Forelimb muscle (tissue), 1 donor: ENCODE results near the gene ARHGEF25. TPM values are rescaled to one million over a fixed set of nuclear protein-coding genes. Genes with fewer than 3 reads are reported as not detected.
"Not testable (repeated sequence)": the region's sequence is repeated elsewhere in the genome, so short reads cannot be mapped to it uniquely, and the experiment has no call there.

Experiments used
- DNase-seq: peaks from one replicate; pipeline ENCODE4 v3.0.0-alpha.2; 2013; ENCODE audit warnings: low read depth
- polyA plus RNA-seq: library from polyadenylated mRNA; unstranded; fragments of 120-200 nt; gene quantifications from one replicate; pipeline ENCODE4 v1.2.1, GENCODE V29; 2013; ENCODE audit not compliant: insufficient read length

The ARHGEF25 gene
- polyA plus RNA-seq, 1 donor: 25.4 TPM

GRCh38 chr12:57585156-57585555 lies 26.1 kb upstream of the ARHGEF25 start:
- no peak for DNase-seq

DNA sequence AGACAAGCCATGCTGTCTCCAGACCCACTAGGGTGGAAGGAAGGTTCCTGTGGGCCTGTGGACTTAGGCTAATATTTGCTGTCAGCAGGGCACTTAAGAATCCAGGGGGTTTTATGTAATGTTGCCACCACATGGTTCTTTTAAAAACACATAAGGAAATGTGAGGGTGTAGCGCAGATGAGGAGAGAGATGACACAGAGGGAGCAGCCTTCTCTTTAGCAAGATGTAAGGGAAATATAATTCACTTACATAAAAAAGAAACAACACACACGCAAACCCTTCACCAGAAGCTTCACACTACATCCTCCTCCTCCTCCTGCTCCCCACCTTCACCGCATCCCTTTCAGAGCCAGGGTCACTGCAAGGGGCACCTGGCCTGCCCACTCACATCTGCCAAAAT lies 25.1 kb upstream of the ARHGEF25 start:
- DNase-seq: no peak

- DNase-seq: no peak
These were observed 24.3 kb upstream of the ARHGEF25 start for GRCh38 chr12:57586832-57587429.

DNA sequence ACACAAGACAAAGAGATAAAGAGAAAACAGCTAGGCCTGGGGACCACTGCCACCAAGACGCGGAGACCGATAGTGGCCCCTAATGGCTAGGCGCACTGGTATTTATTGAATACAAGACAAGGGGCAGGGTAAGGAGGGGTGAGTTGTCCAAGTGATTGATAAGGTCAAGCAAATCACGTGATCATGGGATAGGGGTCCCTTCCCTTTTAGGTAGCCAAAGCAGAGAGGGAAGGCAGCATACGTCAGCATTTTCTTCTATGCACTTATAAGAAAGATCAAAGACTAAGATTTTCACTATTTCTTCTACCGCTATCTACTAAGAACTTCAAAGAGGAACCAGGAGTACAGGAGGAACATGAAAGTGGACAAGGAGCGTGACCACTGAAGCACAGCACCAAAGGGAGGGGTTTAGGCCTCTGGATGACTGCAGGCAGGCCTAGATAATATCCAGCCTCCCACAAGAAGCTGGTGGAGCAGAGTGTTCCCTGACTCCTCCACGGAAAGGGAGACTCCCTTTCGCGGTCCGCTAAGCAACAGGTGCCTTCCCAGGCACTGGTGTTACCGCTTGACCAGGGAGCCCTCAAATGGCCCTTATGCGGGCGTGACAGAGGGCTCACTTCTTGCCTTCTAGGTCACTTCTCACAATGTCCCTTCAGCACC lies 22.2 kb upstream of the ARHGEF25 start:
- not testable (repeated sequence) for DNase-seq

- DNase-seq: no peak
These were observed 20.8 kb upstream of the ARHGEF25 start for GRCh38 chr12:57590479-57590863.

- no peak for DNase-seq
These were observed 20.1 kb upstream of the ARHGEF25 start, which contains the start of gene PIP4K2C for GRCh38 chr12:57590864-57591781. Gene PIP4K2C, plus strand, starts transcription at chr12:57591192. Its CDS starts 98 bp downstream, at chr12:57591290.

GRCh38 chr12:57591782-57592325 lies 19.4 kb upstream of the ARHGEF25 start:
- DNase-seq: no peak

DNA sequence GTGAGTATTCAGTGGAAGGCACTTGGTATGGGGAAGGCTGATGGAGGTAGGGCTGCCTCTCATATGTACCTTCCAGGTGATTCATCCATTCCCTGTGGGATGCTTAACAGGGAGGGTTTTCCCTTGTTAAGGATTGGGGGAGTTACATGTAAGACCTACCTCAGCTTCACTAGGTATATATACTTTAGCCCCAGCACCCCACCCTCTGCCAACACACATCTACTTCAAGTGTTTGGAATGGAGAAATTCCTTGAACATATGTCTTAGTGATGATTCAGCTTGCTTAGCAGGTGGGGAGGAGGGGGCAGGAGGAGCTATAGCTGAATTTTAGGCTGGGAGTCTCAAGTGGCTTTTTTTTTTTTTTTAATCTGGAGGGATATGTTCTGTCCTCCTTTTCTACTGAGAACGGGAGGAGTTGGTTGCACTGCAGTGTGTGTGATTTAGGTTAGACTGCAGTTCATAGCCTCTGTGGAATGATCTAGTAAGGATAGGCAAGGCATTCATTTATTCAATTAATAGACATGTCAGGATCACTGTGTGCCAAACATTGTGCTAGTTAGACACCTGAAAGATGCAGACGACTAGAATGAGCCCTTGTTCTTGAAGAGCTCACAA lies 18.6 kb upstream of the ARHGEF25 start:
- no peak for DNase-seq

DNA sequence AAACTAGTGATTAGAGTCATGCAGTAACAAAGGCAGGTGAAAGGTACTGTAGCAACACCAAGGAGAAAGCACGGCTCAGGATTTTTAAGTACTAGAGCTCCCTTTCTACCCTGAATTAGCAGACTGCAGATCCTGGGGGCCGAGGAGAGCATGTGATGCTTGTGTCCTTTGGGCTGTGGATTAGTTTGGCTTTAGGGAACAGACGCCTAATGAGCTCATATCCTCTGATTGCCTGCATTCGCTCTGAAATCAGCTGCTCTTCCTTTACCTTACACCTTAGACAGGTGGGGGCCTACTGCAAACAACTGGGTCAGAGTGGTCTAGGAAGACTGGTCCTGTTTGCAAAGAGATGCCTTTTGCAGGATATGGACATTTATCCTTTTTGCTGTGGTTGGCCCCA lies 18.0 kb upstream of the ARHGEF25 start:
- DNase-seq: no peak

DNA sequence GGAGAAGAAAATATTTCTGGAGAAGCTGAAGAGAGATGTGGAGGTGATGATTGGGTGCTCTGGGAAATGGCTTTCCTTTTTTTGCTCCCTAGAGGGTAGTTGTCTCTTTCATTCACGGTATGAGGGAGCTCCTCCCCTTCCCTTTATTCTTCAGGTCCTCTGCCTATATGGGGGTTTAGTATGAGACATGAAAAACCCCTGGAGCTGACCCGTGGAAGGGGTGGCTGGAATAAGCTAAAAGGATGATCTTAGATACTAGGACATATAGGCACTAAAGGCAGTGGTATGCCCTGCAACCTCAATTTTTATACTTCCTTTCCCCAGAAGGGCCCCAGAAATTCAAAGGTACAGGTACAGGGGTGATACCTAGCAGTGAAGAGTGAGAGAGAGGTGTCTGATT lies 10.8 kb upstream of the ARHGEF25 start:
- DNase-seq: no peak

DNA sequence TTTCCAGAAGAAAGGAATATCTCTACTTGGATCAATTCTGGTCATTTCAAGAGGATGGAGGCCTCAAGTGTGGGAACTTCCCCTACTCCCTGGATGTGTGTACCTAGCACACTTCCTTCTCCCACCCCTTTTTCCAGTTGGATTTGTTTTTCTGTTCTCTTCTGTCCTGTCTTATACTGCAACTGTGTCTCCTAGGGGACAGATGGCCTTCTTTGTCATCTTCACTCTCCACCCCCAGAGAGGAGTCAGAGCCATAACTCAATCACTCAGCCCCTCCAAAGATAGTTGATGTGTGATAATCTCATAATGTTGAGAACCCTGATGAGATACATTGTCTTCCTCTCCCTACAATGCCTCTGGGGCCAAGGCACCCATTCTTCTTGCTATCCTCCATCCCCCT lies 8.7 kb upstream of the ARHGEF25 start:
- no peak for DNase-seq

- DNase-seq: no peak
These were observed 7.9 kb upstream of the ARHGEF25 start for GRCh38 chr12:57603324-57603723.

DNA sequence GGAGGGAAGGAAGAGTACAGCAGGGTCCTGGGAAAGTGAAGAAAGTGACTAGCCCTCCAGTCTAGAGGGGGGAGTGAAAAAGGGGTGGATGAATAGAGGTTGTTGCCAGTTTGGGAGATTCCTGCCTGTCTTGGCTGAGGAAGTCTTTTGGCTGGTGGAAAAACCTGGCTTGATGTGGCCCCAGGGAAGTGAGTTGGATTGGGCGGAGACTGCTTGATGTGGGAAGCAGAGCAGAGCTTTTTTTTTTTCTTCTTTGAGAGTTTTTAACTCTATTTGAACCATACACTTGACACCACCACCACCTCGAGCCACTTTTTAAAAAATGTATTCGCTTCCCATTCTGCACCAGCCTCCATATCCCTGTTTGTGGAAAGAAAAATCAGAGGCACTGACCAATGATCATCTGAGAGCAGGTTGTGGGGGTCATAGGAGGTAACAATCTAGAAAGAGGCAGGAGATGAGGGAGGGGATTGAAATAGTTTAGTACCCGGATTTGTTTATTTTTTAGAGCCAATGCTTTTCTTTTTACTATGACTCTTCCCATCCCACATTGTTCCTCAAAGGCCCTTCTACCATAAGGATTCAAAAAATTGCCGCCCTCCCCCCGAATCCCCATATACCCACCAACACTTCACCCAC lies 7.3 kb upstream of the ARHGEF25 start:
- DNase-seq: no peak

DNA sequence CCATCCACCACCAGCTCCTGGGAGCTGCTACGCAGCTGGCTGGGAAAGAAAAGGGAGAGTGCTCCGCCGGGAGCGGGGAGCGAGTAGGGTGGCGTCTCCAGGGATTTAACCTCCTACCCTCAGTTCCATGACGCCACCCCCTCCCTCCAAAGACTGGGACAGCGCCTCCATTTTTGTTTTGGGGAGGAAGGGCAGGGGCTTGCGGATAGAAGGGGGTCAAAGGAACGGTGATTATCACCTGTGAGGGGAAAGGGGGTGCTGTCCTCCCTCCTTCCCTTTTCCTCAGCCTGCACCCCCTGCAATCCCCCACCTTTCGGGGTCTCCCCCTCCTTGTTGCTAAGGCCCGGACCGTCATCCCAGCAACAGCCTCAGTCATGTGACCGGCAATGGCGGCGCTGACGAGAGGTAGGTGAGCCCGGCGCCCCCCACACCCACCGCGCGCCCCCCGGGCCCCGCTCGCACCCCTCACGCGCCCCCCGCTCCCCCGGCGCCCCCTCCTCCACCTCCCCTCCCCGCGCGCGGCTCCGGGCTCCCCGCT lies 6.7 kb upstream of the ARHGEF25 start, which contains the start of gene DTX3:
Gene DTX3 (plus strand): TSS at position 371 of the 538 bp plus-strand sequence. CDS start 1,694 bp downstream, outside the sequence.
- no peak for DNase-seq

GRCh38 chr12:57604992-57605810 lies 6.0 kb upstream of the ARHGEF25 start:
- DNase-seq: no peak

- no peak for DNase-seq
These were observed 5.4 kb upstream of the ARHGEF25 start for GRCh38 chr12:57605811-57606311.

GRCh38 chr12:57606399-57606798 lies 4.8 kb upstream of the ARHGEF25 start:
- no peak for DNase-seq

GRCh38 chr12:57606821-57607220 lies 4.4 kb upstream of the ARHGEF25 start:
- DNase-seq: no peak

DNA sequence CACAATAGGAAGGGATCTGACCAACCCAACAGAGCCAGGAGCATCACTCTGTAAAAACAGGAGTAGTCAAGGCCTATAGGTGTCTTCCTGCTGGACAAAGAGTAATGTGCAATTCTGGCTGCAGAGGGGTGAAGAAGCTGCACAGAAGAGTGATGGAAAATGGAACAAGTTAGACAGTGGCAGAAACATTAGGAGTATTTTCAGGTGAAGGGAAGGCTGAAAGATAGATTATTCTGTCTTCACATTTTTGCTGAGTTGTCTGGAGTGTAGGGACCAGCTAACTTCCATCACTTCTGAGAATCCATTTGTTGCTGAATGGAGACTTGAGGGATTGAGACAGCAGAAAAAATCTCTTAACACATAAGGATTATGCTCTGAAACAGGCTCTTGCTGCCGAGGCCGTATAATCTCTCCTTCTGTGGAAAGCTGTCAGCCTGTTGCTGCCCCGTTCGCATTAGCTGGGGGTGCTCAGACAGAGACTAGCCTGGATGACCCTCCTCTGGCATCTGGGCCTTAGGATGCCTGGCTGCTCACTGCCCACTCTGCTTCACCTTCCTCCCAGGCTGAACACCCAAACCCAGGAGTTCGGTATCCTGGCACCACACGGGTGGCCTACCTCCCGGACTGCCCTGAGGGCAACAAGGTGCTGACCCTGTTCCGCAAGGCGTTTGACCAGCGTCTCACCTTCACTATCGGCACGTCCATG lies 3.1 kb upstream of the ARHGEF25 start:
- no peak for DNase-seq
